ENCODE data around the gene HTT. TPM values are rescaled to one million over a fixed set of nuclear protein-coding genes. Genes with fewer than 3 reads are reported as not detected.

HTT gene
- total RNA-seq, 1 donor from 2014 or later = 65.2 TPM

DNA sequence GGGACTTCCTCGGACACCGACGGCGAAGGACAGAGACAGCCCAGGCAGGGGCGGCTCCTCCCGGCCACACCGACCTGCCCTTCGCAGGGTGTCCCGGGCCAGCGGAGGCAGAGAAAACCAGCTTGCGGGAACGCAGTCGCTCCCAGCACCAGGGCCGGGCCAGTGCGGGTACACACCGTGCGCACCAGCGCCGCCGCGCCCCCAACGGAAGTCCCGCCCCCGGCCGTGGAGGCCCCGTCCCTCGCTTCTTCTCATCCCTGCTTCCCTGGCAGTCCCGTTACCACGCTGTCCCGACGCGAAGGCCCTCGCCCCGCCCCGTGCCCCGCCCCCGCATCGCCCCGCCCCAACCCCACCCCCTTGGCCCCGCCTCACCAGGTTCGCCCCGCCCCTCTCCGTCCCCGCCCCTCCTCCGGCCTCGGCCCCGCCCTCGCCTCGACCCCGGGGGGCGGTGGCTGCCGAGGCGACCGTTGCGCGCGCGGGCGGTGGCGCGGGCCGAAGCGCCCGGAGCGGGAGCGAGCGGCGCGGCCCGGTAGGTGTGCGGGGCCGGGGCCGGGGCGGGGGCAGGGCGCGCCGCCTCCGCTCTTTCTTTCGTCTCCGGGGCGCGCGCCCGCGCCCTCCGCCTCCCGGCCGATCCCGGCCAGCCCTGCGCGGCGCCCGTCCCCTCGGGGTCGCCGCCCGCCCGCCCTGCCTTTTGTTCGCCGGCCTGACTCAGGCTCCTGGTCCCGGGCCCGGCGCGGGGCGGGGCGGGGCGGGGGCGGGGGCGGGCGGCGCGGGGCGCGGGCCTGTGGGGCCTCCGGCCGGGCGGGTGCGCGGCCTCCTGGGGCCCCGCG, 218.3 kb downstream of the HTT start, which contains the start of gene RGS12:
TSS of gene RGS12 (plus strand) at position 451 of the 830 bp plus-strand sequence. CDS start 23,150 bp downstream, outside the sequence.
- no peak for FAIRE-seq

More for the DNA sequence above, 218.3 kb downstream of the HTT start, which contains the start of gene RGS12:
- peaks cover 33% of the 10 kb centered on the region for H4K20me1 ChIP-seq (ENCODE audit: insufficient read depth, low read length)
- peaks cover 4% of the 10 kb centered on the region for H3K9me3 ChIP-seq (ENCODE audit: insufficient read depth, low read depth, low read length)
- H2AFZ ChIP-seq (ENCODE audit: low read depth, low read length) = peak within 1 kb of the TSS; percentile 99
- TF ChIP-seq EZH2 (IDR thresholded peaks at IDR 0.05; ENCODE audit: insufficient read depth, low read length) (no peak), CTCF (IDR thresholded peaks at IDR 0.05; ENCODE audit: insufficient read depth, low read depth, low read length) (no peak)
- Mint-ChIP-seq H3K27me3 (ENCODE audit: low read depth, unreplicated experiment) (peaks cover 8% of the 10 kb centered on the region), H3K4me3 (ENCODE audit: unreplicated experiment) (peak within 1 kb of the TSS; percentile 90), H3K27ac (ENCODE audit: unreplicated experiment) (peak within 1 kb of the TSS; percentile 53), H3K36me3 (ENCODE audit: low read depth, unreplicated experiment) (peaks cover 3% of the 10 kb centered on the region), H3K4me1 (ENCODE audit: low read depth, unreplicated experiment) (peaks cover 5% of the 10 kb centered on the region), H3K9me3 (ENCODE audit: unreplicated experiment) (peaks cover 4% of the 10 kb centered on the region)
- peak; percentile 83 for DNase-seq (ENCODE audit: low read depth)
- H3K4me2 ChIP-seq (ENCODE audit: low read length) = peak within 1 kb of the TSS; percentile 99
- H3K27ac ChIP-seq (ENCODE audit: low read depth, low read length) = peak within 1 kb of the TSS; percentile 66
- peaks cover 16% of the 10 kb centered on the region for H3K4me1 ChIP-seq (ENCODE audit: insufficient read depth, low read length)
- H3K27me3 ChIP-seq (ENCODE audit: insufficient read depth, low read length) = no peaks in the 10 kb centered on the region
- peak within 1 kb of the TSS; percentile 95 for H3K9ac ChIP-seq (ENCODE audit: low read length)
- H3K4me3 ChIP-seq (ENCODE audit: insufficient read depth, low read depth, low read length) = peak within 1 kb of the TSS; percentile 84
- H3K79me2 ChIP-seq (ENCODE audit: insufficient read depth, low read length) = peaks cover 43% of the 10 kb centered on the region
- no peaks in the 10 kb centered on the region for H3K36me3 ChIP-seq (ENCODE audit: insufficient read depth, low read length)

Other genes starting within 250 kb of the HTT start
- gene ADD1, start 230.8 kb upstream of the HTT start, total RNA-seq = 258 and 280 TPM in 2 replicates
- 28.3 and 35.3 TPM in 2 replicates for gene NOP14, start 111.3 kb upstream of the HTT start, total RNA-seq
- gene GRK4, start 111.1 kb upstream of the HTT start, total RNA-seq = 6.7 and 8.5 TPM in 2 replicates
- gene HTT-AS, start 143 bp upstream of the HTT start, total RNA-seq = not detected in 2 replicates
- gene MSANTD1, start 174.5 kb downstream of the HTT start, total RNA-seq = 1.4 and 1.6 TPM in 2 replicates
- 18.0 and 21.9 TPM in 2 replicates for gene RGS12, start 218.3 kb downstream of the HTT start, total RNA-seq

All from astrocyte (in vitro differentiated cells and primary cell).